NCI-H1048 (cell line): ENCODE measurements around the gene ALG8.

Source experiments
- DNase-seq: peaks from one replicate; lab custom pipeline; 2025; lab: John Stamatoyannopoulos, UW

The ALG8 gene

DNA sequence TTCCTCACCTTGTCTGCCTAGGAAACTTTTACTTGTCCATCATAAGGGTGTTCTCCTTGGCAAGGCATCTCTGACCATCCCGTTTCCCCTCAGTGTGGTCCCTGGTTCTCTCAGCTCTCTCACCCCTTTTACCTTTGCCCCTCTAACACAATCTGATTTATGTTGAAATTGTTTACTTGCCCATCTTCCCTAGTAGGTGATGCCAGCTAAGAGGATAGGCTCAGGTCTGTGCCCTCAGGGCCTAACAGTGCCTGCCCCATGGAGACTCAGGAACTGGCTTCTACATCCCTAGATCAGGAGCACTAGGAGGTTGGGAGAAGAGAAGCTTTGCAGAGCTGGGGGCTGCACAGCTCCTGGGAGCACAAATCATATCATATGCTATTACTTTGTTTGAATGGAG lies 21.1 kb upstream of the ALG8 start:
- DNase-seq = no peak

DNA sequence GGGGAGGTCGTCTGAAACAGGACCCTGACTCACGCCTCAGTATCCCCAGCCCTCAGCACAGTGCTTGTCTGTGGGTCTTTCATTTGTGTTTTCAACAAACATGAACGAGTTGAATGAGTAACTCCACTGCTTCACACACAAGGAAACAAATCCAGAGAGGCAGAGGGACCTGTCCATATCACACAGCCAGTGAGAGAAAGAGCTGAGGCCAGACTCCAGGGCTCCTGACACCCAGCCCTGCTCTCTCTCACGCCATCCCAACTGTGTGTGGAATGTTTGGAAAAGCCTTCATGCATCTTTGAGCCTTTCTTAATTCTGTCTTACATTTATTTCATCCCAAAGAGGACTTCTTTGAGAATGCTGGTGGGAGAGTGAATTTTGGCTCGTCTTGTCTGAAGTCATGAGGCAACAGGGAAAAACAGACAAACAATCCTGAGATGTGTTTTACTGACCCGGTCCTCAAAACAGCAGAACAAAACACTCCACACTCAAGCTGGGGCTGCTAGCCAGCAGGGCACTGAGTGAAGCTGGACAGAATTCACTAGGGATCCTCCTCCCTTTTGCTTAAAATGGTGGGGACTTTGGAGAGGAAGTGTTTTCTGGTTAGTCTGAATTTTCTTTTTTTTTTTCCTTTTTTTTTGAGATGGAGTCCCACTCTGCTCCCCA lies 19.7 kb upstream of the ALG8 start:
- DNase-seq = no peak

DNA sequence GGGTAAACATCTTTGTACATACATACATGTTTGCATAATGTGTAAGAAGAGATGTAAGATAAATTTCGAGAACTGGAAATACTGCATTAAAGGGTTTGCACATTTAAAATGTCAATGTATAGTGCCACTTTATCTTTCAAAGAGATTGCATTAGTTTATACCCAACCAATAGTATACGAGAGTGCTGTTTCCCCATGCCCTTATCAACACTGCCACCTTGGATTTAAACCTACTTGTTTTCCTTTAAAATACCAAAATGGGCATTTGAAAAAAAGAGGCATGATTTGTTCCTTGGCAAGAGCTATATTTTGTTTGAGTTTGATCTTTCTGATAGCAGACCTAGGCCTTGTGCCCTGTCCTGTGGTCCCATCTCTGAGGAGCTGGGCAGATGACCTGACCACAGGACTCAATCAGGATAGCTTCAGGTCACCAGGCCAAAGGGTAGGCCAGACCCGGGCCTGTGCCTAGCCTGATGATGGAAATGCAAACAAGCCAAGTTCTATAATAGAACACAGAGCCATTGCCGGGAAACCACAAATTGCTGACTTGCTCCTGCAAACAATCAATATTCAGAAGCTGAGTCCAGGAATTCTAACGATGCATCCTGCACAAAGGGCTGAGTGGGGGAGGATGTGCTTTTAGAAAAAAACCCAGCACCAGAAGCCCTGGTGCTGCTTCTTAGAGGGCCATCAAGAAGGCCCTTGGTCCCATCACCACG lies 16.9 kb upstream of the ALG8 start:
- no peak for DNase-seq

DNA sequence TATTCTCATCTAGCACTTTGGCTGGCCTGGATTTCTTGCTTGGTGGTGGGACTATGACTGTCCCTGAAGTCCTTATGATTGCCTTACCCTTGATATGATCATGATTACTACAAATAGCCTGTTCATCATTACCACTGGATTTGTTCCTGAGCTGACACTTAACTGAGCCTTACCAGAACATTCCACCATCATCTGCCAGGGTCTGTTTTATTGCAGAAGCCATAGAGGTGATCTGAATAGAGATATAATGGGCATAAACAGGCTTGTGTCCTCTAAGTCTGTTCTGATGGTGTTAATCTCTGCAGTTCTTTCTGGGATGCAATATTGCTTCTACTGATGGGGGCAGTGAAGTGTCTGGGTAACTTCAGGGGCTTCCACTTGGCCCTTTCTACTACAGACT lies 12.4 kb upstream of the ALG8 start:
- no peak for DNase-seq

DNA sequence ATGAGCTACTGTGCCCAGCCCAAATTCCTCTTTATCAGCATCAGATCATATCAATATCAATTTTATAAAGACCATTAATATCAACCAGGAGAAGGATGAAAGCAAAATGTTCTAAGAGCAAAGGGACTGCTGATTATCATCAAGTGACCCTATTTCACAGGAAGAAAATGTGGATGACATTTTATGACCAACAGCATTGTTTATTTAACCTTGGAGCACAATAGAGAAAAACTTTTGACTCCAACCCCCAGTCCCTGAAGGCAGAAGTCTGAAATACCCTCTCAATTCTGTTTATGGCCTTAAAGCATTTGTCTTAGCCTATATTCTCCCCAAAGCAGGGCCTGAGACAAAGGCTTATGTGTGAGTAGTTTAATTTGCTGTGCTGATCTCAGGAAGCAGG lies 11.3 kb upstream of the ALG8 start:
- DNase-seq = no peak

DNA sequence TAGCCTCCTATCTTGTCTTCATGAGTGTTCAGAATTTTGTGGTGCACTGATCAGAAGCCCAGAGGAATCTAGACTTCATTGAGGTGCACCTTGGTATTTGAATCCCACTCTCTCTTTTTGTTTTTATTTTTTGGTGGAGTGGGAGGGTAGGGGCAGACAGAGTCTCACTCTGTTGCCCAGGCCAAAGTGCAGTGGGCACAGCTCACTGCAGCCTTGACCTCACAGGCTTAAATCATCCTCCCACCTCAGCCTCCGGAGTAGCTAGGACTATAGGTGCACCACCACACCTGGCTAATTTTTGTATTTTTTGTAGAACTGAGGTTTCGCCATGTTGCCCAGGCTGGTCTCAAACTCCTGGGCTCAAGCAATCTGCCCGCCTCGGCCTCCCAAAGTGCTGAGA lies 10.9 kb upstream of the ALG8 start:
- no peak for DNase-seq

DNA sequence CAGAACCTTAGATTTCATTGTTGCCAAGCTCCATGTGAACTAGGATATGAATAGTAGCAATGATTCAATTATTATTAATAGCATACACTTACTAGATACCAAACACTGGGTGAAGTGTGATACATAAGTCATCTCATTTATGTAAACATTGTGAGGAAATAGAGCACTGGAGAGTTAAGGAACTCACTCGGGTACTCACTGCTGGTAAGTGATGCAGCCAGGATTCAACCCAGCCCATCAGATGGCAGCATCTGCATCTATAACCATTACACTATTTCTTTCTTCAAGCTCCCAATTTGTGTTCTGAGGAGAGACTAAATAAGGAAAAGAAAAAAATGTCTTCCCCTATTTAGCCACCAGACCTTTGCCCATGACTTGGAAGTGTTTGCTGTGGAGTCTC lies 10.2 kb upstream of the ALG8 start:
- DNase-seq = no peak

DNA sequence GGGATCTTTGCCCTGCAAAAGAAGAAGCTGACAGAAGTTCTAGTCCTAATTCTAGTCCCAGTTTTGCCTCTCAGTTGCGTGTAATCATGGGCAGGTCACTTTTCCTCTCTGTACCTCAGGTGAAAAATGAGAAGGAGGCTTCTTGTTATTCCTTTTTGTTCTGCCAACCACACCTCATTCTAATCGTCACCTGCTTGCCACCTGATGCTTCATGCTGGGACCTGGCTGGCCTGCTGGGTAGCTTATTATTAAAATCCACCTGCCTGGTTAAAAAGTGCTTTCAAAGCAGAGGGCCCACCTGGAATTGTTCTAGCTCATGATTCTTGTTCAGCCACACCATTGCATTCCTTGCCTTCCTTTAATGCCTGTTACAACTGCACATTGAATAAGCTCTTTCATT lies 8.4 kb upstream of the ALG8 start:
- DNase-seq = no peak

DNA sequence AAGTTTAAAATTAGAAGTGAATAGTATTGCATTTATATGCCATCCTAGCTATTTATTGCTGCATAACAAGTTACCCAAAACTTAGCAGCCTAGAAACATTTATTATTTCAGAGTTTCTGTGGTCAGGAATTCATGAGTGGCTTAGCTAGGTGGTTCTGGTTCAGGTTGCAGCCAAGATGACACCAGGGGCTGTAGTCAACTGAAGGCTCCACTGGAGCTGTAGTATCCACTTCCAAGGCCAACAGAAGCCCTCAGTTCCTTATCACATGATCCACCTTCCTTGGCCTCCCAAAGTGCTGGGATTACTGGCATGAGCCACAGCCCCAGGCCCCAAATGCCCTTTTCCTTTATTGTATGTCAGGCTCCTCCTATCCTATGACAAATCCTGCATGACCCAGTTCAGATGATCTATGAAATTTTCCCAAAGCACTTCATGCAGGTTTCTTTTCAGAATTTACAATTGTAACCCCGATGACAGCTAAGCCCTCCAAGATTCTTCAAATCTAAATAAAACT lies 6.1 kb upstream of the ALG8 start:
- DNase-seq = no peak

DNA sequence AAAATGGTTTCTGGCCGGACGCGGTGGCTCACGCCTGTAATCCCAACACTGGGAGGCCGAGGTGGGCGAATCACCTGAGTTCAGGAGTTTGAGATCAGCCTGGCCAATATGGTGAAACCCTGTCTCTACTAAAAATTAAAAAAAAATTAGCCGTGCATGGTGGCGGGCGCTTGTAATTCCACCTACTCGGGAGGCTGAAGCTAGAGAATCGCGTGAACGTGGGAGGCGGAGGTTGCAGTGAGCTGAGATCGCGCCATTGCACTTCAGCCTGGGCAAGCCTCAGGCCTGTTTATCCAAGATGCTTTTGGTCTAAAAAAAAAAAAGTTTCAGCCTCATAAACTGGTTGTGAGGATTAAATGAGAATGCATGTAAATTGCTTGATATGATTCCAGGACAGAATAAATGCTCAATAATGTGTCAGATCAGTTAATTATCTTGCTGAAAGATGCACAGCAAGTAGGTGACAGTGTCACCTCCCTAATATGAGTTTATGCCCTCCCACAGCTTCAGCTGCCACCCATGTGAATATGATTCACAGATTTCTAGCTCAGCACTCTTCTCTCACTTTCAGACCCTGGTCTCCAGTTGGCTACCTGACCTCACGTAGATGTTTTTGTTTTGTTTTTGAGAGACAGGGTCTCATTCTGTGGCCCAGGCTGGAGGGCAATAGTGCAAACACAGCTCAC lies 1.1 kb upstream of the ALG8 start:
- no peak for DNase-seq

DNA sequence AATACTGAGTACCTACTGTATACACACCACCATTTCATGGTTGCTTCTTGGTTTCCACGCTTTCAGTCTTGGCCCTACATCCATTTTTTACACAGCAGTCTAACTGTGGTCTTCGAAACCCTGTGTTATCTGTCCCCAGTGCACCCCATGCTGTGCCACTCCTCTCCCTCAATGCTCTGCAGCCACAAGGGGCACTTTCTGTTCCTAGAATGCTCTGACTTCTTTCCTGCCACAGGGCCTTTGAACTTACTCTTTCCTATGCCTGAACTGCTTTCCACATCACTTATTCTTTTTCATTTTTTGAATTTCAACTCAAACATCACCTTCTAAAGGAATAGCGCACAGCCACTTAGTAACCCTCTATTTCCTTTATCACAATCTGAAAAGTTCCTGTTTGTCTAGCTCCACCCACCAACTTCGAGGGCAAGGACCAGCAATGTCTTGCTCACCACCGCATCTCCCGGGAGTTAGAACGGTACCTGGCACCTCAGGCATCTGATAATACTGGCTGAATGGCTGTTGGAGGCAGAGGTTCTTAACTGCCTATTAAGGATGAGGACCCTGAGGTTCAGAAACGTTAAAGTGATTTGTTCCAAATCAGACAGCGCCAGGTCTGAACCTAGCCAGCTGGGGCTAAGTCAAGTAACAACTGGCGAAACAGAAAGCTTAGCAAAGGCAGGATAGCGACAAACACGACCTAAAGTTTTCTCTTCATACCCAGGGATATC lies 568 bp downstream of the ALG8 start:
- no peak for DNase-seq

DNA sequence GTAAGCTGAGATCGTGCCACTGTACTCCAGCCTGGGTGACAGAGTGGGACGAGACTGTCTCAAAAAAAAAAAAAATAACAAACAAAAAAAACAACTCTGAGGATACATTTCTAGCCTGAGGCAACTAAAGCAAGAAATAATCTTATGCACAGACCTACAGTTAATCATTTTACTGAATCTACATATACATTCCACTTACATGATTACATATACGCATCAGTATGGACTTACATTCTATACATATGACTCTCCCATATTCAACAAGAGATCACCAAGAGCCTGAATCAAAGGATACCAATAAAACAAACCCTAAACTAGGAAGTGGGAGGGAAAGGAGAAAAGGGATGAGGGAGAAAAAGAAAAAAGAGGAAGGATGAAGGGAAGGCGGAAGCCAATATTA lies 1.1 kb downstream of the ALG8 start:
- DNase-seq = no peak

DNA sequence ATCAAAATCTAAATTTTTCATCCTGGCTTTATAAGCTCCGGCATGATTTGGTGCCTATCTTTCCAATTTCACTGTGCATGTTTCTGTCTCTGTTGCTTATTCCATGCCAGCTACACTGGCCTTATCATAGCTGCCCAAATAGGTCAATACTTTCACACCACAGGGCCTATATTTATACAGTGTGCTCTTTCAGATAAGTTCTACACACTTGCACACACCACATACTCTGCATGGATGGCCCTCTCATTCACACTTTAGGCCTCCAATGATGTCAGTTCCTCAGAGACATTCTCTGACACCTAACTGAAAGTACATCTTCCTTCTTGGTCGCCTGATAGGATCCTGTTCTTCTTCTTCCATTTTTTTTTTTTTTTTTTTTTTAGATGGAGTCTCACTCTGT lies 7.0 kb downstream of the ALG8 start:
- DNase-seq = no peak

DNA sequence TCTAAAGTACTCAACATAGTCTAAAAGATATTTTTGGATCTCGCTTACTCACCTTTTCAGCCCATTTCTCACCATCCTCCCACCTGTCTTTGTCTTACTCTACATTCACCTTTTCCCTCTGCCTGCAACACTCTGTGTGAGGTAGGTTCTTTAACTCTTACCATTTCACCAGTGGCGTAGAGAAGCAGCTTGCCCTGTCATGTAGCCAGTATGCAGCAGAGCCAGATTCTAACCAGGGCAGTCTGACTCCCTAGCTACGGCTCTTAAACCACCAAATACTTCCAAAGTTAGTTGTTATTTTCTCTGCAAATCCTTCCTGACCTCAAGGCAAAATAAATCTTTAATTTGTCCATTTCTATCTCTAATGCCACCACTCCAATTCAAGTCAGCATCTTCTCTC lies 7.5 kb downstream of the ALG8 start:
- DNase-seq = no peak

DNA sequence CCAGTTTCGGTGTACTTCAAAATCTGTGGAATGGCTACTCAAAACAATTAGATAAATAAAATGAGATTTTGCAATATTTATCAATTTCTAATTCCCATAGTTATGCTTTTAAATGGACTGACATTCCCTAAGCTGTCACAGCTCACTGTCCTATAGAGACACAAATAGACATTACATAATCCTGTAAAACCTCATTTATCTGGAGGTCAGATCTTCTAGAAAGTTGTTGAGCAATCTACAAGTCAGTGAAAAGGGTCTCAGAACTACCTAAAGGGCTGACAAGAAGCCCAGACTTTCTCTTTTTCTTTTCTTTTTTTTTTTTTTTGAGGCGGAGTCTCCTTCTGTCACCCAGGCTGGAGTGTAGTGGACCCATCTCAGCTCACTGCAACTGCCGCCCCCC lies 12.0 kb downstream of the ALG8 start:
- no peak for DNase-seq

DNA sequence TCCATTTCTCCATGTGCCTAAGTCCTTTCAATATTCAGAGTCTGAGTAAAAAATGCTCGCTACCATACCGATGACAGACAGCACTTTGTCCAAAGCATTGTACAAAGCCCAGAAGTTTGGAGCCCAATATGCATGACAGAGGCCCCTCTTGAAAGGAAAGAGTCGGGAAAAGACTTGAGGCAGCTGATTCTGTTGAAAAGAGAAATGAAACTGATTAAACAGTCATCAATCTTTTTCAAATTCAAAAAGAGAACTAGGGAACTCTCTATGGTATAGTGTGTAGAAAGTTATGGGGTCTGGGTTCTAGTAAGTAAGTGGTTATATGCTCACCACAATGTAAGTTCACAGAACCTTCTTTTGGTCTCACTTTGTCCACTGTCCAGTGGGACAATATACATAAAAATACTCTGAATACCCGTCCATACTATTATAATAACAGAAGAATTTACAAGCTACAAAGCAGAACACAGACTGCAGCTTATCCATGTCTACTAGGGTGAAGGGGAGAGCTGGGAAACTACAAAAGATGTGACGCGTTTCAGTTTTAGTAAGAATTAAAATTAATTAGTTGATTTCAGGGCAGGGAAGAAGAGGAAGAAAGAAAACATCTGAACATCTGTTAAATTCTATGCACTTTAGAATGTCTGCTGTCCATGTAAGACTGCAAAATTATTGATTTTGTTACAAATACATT lies 26.7 kb downstream of the ALG8 start:
- DNase-seq = no peak

DNA sequence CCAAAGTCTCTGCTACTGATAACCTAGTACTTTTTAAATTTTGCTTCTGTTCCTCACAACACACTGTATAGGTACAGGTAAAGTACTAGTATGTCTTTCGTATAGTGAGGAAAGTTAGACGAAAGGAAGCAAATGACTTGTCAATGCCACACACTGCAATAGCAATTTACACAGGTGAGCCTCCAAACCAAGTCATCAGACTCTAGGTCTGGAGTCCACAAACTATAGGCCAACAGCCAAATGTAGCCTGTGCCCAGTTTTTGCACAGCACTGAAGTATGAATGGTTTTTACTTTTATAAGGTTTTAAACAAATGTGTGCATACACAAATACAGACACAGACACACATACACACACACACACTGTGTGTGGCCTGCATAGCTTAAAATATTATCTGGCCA lies 28.1 kb downstream of the ALG8 start:
- DNase-seq = no peak

DNA sequence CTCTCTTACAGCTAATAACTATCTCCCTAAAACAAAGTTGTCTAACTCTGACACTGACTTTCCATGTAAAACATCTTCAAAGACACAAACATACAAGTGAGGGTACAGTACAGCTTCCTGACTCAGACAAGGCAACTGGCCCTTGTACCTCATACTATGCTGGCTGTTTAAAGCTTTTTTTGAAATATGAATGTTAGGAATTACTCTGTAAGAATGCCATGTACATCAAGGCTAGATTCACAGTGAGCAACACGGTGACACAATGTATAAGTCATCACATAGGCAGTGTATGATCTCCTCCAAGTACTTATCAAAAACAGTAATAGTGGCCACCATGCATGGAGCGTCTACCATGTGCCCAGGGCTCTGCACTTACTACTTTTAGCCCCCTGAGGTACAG lies 28.6 kb downstream of the ALG8 start:
- DNase-seq = no peak

DNA sequence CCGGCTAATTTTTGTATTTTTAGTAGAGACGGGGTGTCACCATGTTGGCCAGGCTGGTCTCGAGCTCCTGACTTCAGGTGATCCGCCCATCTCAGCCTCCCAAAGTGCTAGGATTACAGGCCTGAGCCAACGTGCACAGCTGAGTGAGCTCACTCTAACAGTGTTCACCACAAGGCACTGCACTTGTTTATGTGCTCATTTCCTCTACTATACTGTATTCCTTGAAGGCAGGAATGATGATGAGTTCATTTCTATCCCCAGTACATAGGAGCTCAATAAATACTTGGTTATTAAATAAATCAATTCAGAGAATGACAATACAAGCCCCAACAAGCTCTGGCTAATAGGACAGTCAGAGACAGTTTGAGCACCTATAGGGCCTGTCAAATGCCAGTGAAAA lies 29.1 kb downstream of the ALG8 start:
- no peak for DNase-seq

DNA sequence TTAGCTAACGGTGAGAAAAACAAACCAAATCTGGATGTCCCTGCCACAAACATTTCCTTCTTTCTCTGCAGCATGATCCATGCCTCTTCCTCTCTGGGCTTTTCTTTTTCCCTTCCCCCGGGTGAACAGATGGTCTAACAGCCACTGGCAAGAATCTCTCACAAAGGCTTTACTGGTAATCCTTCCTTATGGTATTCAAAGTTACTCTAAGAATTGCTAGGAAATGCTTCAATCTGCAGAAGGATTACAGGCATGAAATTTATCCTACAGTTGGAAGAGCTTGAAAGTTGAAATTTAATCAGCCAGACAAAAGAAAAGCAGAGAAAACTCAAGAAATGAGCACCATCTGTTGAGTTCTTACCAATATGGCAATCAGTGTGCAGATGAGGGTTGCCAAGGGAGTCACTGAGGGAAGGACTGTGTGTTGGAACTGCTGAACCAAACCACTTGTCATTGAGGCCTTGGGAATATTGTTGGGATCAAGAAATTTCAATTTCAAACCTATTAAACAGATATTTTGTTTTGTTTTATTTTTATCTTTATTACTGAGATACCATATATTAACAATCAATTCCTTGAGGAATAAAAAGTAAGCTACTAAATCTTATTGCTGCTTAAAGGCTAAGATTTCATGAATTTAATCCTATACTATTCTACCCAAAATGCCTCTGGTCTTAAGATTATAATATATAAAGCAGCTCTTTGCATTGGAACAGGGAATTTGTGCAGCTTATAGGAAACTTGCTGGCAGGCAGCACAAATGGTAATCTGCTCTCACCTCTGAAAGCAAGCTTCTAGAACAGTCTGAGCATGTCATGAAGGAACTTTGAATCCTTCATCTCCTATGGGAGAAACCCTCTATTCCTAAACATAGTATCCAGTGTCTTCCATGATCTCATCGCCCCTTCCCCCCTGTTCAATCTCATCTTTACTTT lies 30.1 kb downstream of the ALG8 start:
- no peak for DNase-seq
